TTC549 (cell line): ENCODE results near the gene GNB1.
"Not testable (repeated sequence)": the region's sequence is repeated elsewhere in the genome, so short reads cannot be mapped to it uniquely, and the experiment has no call there.

ENCODE experiments used
- FAIRE-seq: peaks from 2 replicates; lab custom pipeline; 2012; peaks lifted over from hg19 to GRCh38; lab: Jason Lieb, UNC

The GNB1 gene

GRCh38 chr1:1889847-1890505, 911 bp downstream of the GNB1 start:
- no peak for FAIRE-seq

GRCh38 chr1:1889090-1889750, 1.7 kb downstream of the GNB1 start:
- no peak for FAIRE-seq

- not testable (repeated sequence) for FAIRE-seq
Measured at GRCh38 chr1:1883890-1884289, 7.0 kb downstream of the GNB1 start.

GRCh38 chr1:1883092-1883873, 7.6 kb downstream of the GNB1 start:
- no peak for FAIRE-seq

- FAIRE-seq: no peak
Measured at GRCh38 chr1:1881727-1882126, 9.2 kb downstream of the GNB1 start.

GRCh38 chr1:1880617-1881312, 10.1 kb downstream of the GNB1 start:
- FAIRE-seq: no peak

- FAIRE-seq: no peak
Measured at GRCh38 chr1:1879942-1880341, 10.9 kb downstream of the GNB1 start.

- FAIRE-seq: no peak
Measured at GRCh38 chr1:1877865-1878436, 12.9 kb downstream of the GNB1 start.

- no peak for FAIRE-seq
Measured at GRCh38 chr1:1876335-1876930, 14.5 kb downstream of the GNB1 start.

GRCh38 chr1:1875932-1876331, 15.0 kb downstream of the GNB1 start:
- no peak for FAIRE-seq

GRCh38 chr1:1874901-1875300, 16.0 kb downstream of the GNB1 start:
- no peak for FAIRE-seq

- no peak for FAIRE-seq
Measured at GRCh38 chr1:1873186-1873585, 17.7 kb downstream of the GNB1 start.

- no peak for FAIRE-seq
Measured at GRCh38 chr1:1872329-1872994, 18.4 kb downstream of the GNB1 start.

- no peak for FAIRE-seq
Measured at GRCh38 chr1:1869469-1869868, 21.4 kb downstream of the GNB1 start.

GRCh38 chr1:1867164-1867563, 23.7 kb downstream of the GNB1 start:
- FAIRE-seq: no peak

GRCh38 chr1:1862905-1863547, 27.9 kb downstream of the GNB1 start:
- FAIRE-seq: no peak

- FAIRE-seq: not testable (repeated sequence)
Measured at GRCh38 chr1:1861761-1862310, 29.1 kb downstream of the GNB1 start.

- FAIRE-seq: no peak
Measured at GRCh38 chr1:1861339-1861730, 29.6 kb downstream of the GNB1 start.

GRCh38 chr1:1859970-1860697, 30.8 kb downstream of the GNB1 start:
- FAIRE-seq: not testable (repeated sequence)
